MCF 10A (cell line): ENCODE data around the gene MAST2. TPM values are rescaled to one million over a fixed set of nuclear protein-coding genes. Genes with fewer than 3 reads are reported as not detected.

Experiments used
- BruUV-seq: library from RNA; stranded (reverse); fragments of 400-500 nt; replicated peaks from 2 replicates; lab custom pipeline; 2021; lab: Mats Ljungman, UMichigan
- CTCF ChIA-PET: fragments of 300-600 bp; sonication (Branson Sonifier 250); formaldehyde crosslinking; extraction: SDS; loops from one replicate; lab custom pipeline; 2021; ENCODE audit warnings: antibody characterized with exemption, inconsistent platforms; lab: Yijun Ruan, JAX
- POLR2A ChIA-PET: fragments of 300-600, 350-650 bp; sonication (Branson Sonifier 250); formaldehyde crosslinking; extraction: SDS; loops from one replicate; lab custom pipeline; 2020; ENCODE audit warnings: antibody characterized with exemption, inconsistent platforms; lab: Yijun Ruan, JAX
- DNase-seq: peaks from one replicate; pipeline ENCODE4 v3.0.0-alpha.2; 2018; ENCODE audit not compliant: unreplicated experiment
- H3K27ac Mint-ChIP-seq: one replicate; pipeline ENCODE4 v1.8.0; 2022; ENCODE audit warnings: mild to moderate bottlenecking, low read depth, mixed read lengths; ENCODE audit not compliant: unreplicated experiment
- H3K27me3 Mint-ChIP-seq: one replicate; pipeline ENCODE4 v1.8.0; 2022; ENCODE audit warnings: mixed read lengths; ENCODE audit not compliant: insufficient read depth, unreplicated experiment
- H3K36me3 Mint-ChIP-seq: one replicate; pipeline ENCODE4 v1.8.0; 2022; ENCODE audit warnings: mild to moderate bottlenecking, moderate library complexity, mixed read lengths; ENCODE audit not compliant: insufficient read depth, unreplicated experiment
- H3K4me1 Mint-ChIP-seq: one replicate; pipeline ENCODE4 v1.8.0; 2022; ENCODE audit warnings: mixed read lengths; ENCODE audit not compliant: insufficient read depth, unreplicated experiment
- H3K4me3 Mint-ChIP-seq: one replicate; pipeline ENCODE4 v1.8.0; 2022; ENCODE audit warnings: mild to moderate bottlenecking, moderate library complexity, mixed read lengths; ENCODE audit not compliant: unreplicated experiment
- H3K9me3 Mint-ChIP-seq: one replicate; pipeline ENCODE4 v1.8.0; 2022; ENCODE audit warnings: mixed read lengths; ENCODE audit not compliant: unreplicated experiment
- intact Hi-C: fragments of 100-400 bp; cut with micrococcal nuclease; formaldehyde crosslinking; loops from 2 replicates; pipeline ENCODE4 v1.14.1; 2022
- total RNA-seq: library from RNA; stranded (reverse); gene quantifications from 2 replicates; pipeline ENCODE4 v1.2.3, GENCODE V29; 2022
- TF ChIP-seq, protein P1 (sequence below): fragments of 200-600 bp; IDR thresholded peaks from one replicate; pipeline ENCODE4 v1.8.0; 2022; ENCODE audit warnings: antibody characterized with exemption, mild to moderate bottlenecking; ENCODE audit not compliant: unreplicated experiment

The MAST2 gene
- total RNA-seq, 1 experiment from 2014 or later, result 33.3 TPM

DNA sequence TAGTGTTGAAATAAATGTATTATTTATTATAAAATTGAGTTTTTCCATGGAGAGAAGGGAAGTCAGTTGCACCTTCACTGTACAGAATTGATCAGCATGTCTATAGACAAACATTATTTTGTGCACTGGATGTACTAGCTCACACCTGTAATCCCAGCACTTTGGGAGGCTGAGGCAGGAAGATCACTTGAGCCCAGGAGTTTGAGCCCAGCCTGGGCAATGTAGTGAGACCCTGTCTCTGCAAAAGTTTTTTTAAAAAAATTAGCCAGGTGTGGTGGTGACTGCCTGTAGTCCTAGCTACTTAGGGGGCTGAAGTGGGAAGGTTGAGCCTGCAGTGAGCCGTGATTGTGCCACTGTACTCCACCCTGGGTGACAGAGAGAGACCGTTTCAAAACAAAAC lies 87.7 kb downstream of the MAST2 start:
- Mint-ChIP-seq H3K9me3 (no peaks in the 10 kb centered on the region), H3K4me1 (peaks cover 27% of the 10 kb centered on the region), H3K4me3 (no peak overlapping the region), H3K27ac (peak overlapping the region; percentile 54), H3K27me3 (no peaks in the 10 kb centered on the region), H3K36me3 (peaks cover 4% of the 10 kb centered on the region)
- BruUV-seq, result no TSS peak
- ChIA-PET CTCF (interaction anchor here (0.5 to 1.2 kb wide), 5 partner anchors 9 to 294 kb away, joined by 3 to 5 read pairs (median 4); no protein-coding TSS in a partner anchor), POLR2A (interaction anchor here (0.7 to 2.7 kb wide), 10 partner anchors 9 to 370 kb away, joined by 3 to 13 read pairs (median 4); partner anchors contain the start of gene PRDX1)
- DNase-seq, result no peak
- intact Hi-C loops, result no loop called here
- TF ChIP-seq, protein P1, sequence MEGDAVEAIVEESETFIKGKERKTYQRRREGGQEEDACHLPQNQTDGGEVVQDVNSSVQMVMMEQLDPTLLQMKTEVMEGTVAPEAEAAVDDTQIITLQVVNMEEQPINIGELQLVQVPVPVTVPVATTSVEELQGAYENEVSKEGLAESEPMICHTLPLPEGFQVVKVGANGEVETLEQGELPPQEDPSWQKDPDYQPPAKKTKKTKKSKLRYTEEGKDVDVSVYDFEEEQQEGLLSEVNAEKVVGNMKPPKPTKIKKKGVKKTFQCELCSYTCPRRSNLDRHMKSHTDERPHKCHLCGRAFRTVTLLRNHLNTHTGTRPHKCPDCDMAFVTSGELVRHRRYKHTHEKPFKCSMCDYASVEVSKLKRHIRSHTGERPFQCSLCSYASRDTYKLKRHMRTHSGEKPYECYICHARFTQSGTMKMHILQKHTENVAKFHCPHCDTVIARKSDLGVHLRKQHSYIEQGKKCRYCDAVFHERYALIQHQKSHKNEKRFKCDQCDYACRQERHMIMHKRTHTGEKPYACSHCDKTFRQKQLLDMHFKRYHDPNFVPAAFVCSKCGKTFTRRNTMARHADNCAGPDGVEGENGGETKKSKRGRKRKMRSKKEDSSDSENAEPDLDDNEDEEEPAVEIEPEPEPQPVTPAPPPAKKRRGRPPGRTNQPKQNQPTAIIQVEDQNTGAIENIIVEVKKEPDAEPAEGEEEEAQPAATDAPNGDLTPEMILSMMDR, result no peak

DNA sequence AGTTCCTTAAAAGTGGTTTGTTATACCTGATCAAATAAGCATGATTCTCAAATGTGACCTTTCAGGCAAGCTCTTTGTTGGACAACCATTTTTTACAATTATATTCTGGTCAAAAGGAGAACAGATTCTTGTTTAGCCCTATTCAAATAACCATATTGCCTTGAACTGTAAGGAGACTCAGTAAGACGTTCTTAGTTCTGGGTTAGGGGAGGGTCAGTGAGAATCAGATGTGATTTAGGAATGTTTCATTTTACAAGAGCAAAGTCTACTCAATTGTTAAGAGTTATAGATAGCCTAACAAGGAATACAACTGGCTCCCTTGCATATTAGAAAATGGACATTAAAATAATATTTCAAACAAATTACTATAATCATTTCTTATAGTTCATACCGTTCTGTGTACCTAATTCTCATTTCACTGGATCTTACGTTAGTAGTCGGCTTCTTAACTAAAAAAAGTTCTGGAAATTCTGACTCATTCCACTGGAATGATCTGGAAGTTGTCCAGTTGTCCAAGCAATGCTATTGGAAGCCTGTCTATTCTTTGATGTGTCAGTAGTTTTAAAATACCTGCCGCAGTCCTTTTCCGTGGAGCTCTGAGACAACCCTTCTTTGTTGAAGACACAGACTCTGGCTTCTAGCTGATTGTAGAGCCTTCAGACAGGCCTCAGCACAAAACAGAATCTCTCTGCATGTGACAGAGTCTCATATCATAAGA lies 88.8 kb downstream of the MAST2 start:
- TSS peak; percentile 82 for BruUV-seq
- Mint-ChIP-seq H3K4me3 (peak overlapping the region; percentile 55), H3K4me1 (peaks cover 26% of the 10 kb centered on the region), H3K9me3 (no peaks in the 10 kb centered on the region), H3K36me3 (peaks cover 4% of the 10 kb centered on the region), H3K27me3 (no peaks in the 10 kb centered on the region), H3K27ac (peak overlapping the region; percentile 89)
- intact Hi-C loops, result no loop called here
- TF ChIP-seq, protein P1, result no peak
- ChIA-PET POLR2A (interaction anchor here (0.6 to 2.7 kb wide), 12 partner anchors 9 to 1850 kb away, joined by 3 to 13 read pairs (median 5); partner anchors contain the start of gene GPBP1L1), CTCF (no interaction called here)
- peak; percentile 91 for DNase-seq

DNA sequence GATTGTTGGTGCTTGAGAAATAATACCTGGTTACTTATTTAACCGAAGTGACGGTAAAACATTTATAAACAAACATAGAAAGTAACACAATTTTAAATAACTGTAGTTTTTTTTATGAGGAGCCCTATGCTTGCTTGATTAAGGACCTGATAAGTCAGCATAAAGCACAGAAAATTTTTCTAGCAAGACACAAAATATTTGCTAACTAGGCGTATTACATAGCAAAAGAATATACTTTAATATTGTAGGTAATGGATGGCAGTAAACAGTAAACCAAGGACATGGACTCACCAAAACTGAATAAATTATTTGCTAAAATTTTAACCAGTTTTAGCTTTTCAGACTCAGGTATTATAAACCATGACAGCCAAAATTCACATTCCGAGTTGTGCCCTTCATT lies 90.9 kb downstream of the MAST2 start:
- Mint-ChIP-seq H3K4me1 (peaks cover 16% of the 10 kb centered on the region), H3K4me3 (no peak overlapping the region), H3K27ac (no peak overlapping the region), H3K9me3 (no peaks in the 10 kb centered on the region), H3K36me3 (no peaks in the 10 kb centered on the region), H3K27me3 (no peaks in the 10 kb centered on the region)
- POLR2A ChIA-PET, result interaction anchor here (0.8 to 1.1 kb wide), 3 partner anchors 19 to 81 kb away, joined by 3 to 6 read pairs (median 4); no protein-coding TSS in a partner anchor
- BruUV-seq, result no TSS peak
- TF ChIP-seq, protein P1, result no peak
- CTCF ChIA-PET, result interaction anchor here (0.6 kb wide), 1 partner anchor 142 kb away, joined by 3 read pairs; no protein-coding TSS in a partner anchor
- intact Hi-C loops, result no loop called here
- no peak for DNase-seq

DNA sequence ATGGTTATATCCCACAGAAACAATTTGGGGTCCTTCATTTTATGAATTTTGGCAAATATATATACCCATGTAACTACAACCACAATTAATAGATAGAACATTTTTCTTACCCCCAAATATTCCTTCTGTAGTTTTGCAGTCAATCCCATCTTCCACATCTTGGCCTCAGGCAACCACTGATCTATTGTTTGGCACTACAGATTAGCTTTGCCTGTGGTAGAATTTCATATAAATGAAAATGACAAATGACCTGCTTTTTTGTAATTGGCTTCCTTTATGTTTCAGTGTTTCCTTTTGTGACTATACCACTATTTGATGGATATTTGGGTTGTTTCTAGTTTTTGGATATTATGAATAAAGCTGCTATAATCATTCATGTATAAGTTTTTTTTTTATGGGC lies 91.5 kb downstream of the MAST2 start:
- BruUV-seq, result no TSS peak
- no peak overlapping the region for H3K4me3 Mint-ChIP-seq
- TF ChIP-seq, protein P1, result no peak
- intact Hi-C loops, result no loop called here
- no peaks in the 10 kb centered on the region for H3K9me3 Mint-ChIP-seq
- H3K27ac Mint-ChIP-seq, result no peak overlapping the region
- peaks cover 16% of the 10 kb centered on the region for H3K4me1 Mint-ChIP-seq
- DNase-seq, result no peak
- CTCF ChIA-PET, result interaction anchor here (0.6 kb wide), 1 partner anchor 32 kb away, joined by 3 read pairs; no protein-coding TSS in a partner anchor
- H3K27me3 Mint-ChIP-seq, result no peaks in the 10 kb centered on the region
- no peaks in the 10 kb centered on the region for H3K36me3 Mint-ChIP-seq
- POLR2A ChIA-PET, result interaction anchor here (0.7 to 1.1 kb wide), 4 partner anchors 9 to 80 kb away, joined by 3 to 7 read pairs (median 4); no protein-coding TSS in a partner anchor
